B cell (primary cell): ENCODE results near the gene TAL1. TPM values are rescaled to one million over a fixed set of nuclear protein-coding genes. Genes with fewer than 3 reads are reported as not detected.
"Not testable (repeated sequence)": the region's sequence is repeated elsewhere in the genome, so short reads cannot be mapped to it uniquely, and the experiment has no call there.

ENCODE experiments used
- ATAC-seq: fragments of 200-7000 bp; cut with Tn5 transposase; one replicate; pipeline ENCODE4 v1.10.0; 2021; ENCODE audit warnings: low read depth, mild to moderate bottlenecking, moderate number of reproducible peaks, moderate library complexity
- CTCF ChIA-PET: fragments of 350-600 bp; sonication (Branson Sonifier 250); formaldehyde crosslinking; loops from one replicate; lab custom pipeline; 2021; ENCODE audit warnings: antibody characterized with exemption, inconsistent platforms; lab: Charles Lee
- POLR2A ChIA-PET: fragments of 350-600 bp; sonication (Branson Sonifier 250); formaldehyde crosslinking; loops from one replicate; lab custom pipeline; 2021; ENCODE audit warnings: antibody characterized with exemption; lab: Charles Lee
- DNase-seq: peaks from one replicate; pipeline ENCODE4 v3.0.0; 2013
- H2AFZ ChIP-seq: 2 replicates; pipeline ENCODE4 v1.6.1; 2012; ENCODE audit warnings: mild to moderate bottlenecking, low read depth, low read length; ENCODE audit not compliant: insufficient read depth, poor library complexity, severe bottlenecking
- H3K27ac ChIP-seq, 2 donors: 1 replicate in 1 of 2; 2 replicates in 1 of 2; pipeline ENCODE4 v1.5.1; 2012 to 2013; ENCODE audit warnings: low read length in 2 of 2, mild to moderate bottlenecking in 2 of 2, moderate library complexity in 1 of 2
- H3K27me3 ChIP-seq, 4 experiments: fragments of 200-600 bp in 1 of 4; sonication (generic) in 1 of 4; replicated peaks in 1 of 4; 1 replicate in 2 of 4; 2 replicates in 2 of 4; pipeline versions ENCODE4 v1.6.1 to v1.7.0; 2013 to 2016; ENCODE audit warnings: low read length in 3 of 4, mild to moderate bottlenecking in 2 of 4, mixed read lengths in 1 of 4, moderate library complexity in 1 of 4; ENCODE audit not compliant: insufficient read depth in 4 of 4, control insufficient read depth in 3 of 4; ENCODE audit errors: control extremely low read depth in 1 of 4
- H3K36me3 ChIP-seq, 2 experiments: replicated peaks in 1 of 2; 1 replicate in 1 of 2; 2 replicates in 1 of 2; pipeline versions ENCODE4 v1.6.1 to v1.7.1; 2013; ENCODE audit warnings: low read length in 1 of 2; ENCODE audit not compliant: insufficient read depth in 2 of 2, control insufficient read depth in 1 of 2; ENCODE audit errors: control extremely low read depth in 1 of 2, extremely low read depth in 1 of 2
- H3K4me1 ChIP-seq, 2 donors: fragments of 200-600 bp in 1 of 2; sonication (generic) in 1 of 2; 1 replicate in 1 of 2; 2 replicates in 1 of 2; pipeline versions ENCODE4 v1.5.1 to v1.6.1; 2013 to 2017; ENCODE audit warnings: low read length in 2 of 2; ENCODE audit not compliant: control insufficient read depth in 2 of 2, insufficient read depth in 2 of 2
- H3K4me2 ChIP-seq: replicated peaks from 2 replicates; pipeline ENCODE3; 2012; ENCODE audit warnings: mild to moderate bottlenecking, low read depth, low read length; ENCODE audit not compliant: poor library complexity, severe bottlenecking
- H3K4me3 ChIP-seq, 5 experiments: fragments of 200-600 bp in 1 of 5; sonication (generic) in 1 of 5; 1 replicate in 3 of 5; 2 replicates in 2 of 5; pipeline versions ENCODE4 v1.5.1 to v1.7.0; 2011 to 2016; ENCODE audit warnings: low read length in 4 of 5, mild to moderate bottlenecking in 4 of 5, low read depth in 2 of 5, control low read depth in 1 of 5, moderate library complexity in 1 of 5; ENCODE audit not compliant: insufficient read depth in 1 of 5; ENCODE audit errors: control extremely low read depth in 1 of 5, extremely low read depth in 1 of 5
- H3K79me2 ChIP-seq: fragments of 200-600 bp; sonication (generic); one replicate; pipeline ENCODE4 v1.6.0; 2016; ENCODE audit warnings: low read length; ENCODE audit not compliant: control insufficient read depth, insufficient read depth
- H3K9ac ChIP-seq: fragments of 200-600 bp; sonication (generic); 2 replicates; pipeline ENCODE4 v1.6.1; 2017; ENCODE audit warnings: mild to moderate bottlenecking, low read length, moderate library complexity
- H3K9me3 ChIP-seq, 3 donors: one replicate each; pipeline versions ENCODE4 v1.6.1 to v1.7.1; 2013; ENCODE audit warnings: low read length in 2 of 3; ENCODE audit not compliant: control insufficient read depth in 2 of 3, insufficient read depth in 1 of 3; ENCODE audit errors: control extremely low read depth in 1 of 3
- H4K20me1 ChIP-seq: 2 replicates; pipeline ENCODE4 v1.6.0; 2012; ENCODE audit warnings: mild to moderate bottlenecking, low read length; ENCODE audit not compliant: insufficient read depth, control insufficient read depth, poor library complexity, severe bottlenecking
- H3K27ac Mint-ChIP-seq: one replicate; pipeline ENCODE4 v1.8.0; 2021; ENCODE audit warnings: mixed read lengths
- H3K27me3 Mint-ChIP-seq: one replicate; pipeline ENCODE4 v1.8.0; 2021; ENCODE audit warnings: mixed read lengths
- H3K4me1 Mint-ChIP-seq: one replicate; pipeline ENCODE4 v1.8.0; 2021; ENCODE audit warnings: mixed read lengths
- H3K4me3 Mint-ChIP-seq: one replicate; pipeline ENCODE4 v1.8.0; 2021; ENCODE audit warnings: mixed read lengths
- H3K9me3 Mint-ChIP-seq: one replicate; pipeline ENCODE4 v1.8.0; 2022; ENCODE audit warnings: mixed read lengths; ENCODE audit not compliant: insufficient read depth
- CTCF ChIP-seq: fragments of 200-600 bp; IDR thresholded peaks from one replicate; pipeline ENCODE4 v1.8.0; 2022; ENCODE audit warnings: antibody characterized with exemption, mild to moderate bottlenecking
- EZH2 ChIP-seq: IDR thresholded peaks from 2 replicates; pipeline ENCODE4 v1.6.1; 2012; ENCODE audit warnings: borderline replicate concordance, low read depth, mild to moderate bottlenecking, moderate library complexity, low read length; ENCODE audit not compliant: insufficient read depth, poor library complexity, severe bottlenecking
- WGBS: methylation state at CpG from one replicate; pipeline ENCODE4 v1.1.5; 2013; ENCODE audit warnings: missing lambda C conversion rate; ENCODE audit not compliant: insufficient coverage; 5-methylcytosine and 5-hydroxymethylcytosine counted together
- intact Hi-C: fragments of 100-400 bp; cut with micrococcal nuclease; formaldehyde crosslinking; loops from one replicate; pipeline ENCODE4 v1.10.0; 2022
- polyA plus RNA-seq: library from polyadenylated mRNA; depleted of rRNA; stranded (reverse); fragments of >200 nt; gene quantifications from 2 replicates; pipeline ENCODE4 v1.2.3, GENCODE V29; 2012
- total RNA-seq, 2 donors: library from RNA; stranded (reverse); fragments of 120-200 nt in 1 of 2; gene quantifications; 1 replicate in 1 of 2; 2 replicates in 1 of 2; pipeline versions ENCODE4 v1.2.3 to v1.2.4, GENCODE V29; 2013 to 2022

Gene TAL1
- total and polyA plus RNA-seq, 2 donors (not counting 1 experiment from before 2014, with no cell fraction given) = not detected

- H2AFZ ChIP-seq = no peak overlapping the region
- H4K20me1 ChIP-seq = no peaks in the 10 kb centered on the region
- CTCF ChIA-PET = interaction anchor here (1.0 kb wide), 1 partner anchor 25 kb away, joined by 3 read pairs; no protein-coding TSS in a partner anchor
- no peaks in the 10 kb centered on the region for H3K9me3 ChIP-seq
- H3K9ac ChIP-seq = no peak overlapping the region
- H3K4me3 ChIP-seq = no peak overlapping the region
- no peak overlapping the region for H3K27ac ChIP-seq
- H3K27me3 Mint-ChIP-seq = peaks cover 35% of the 10 kb centered on the region
- intact Hi-C loops = no loop called here
- ATAC-seq (no peak), DNase-seq (no peak)
- no peaks in the 10 kb centered on the region for H3K36me3 ChIP-seq
- WGBS = 65% methylated on average over 3 of the region's 3 CpGs
- H3K4me1 Mint-ChIP-seq = no peaks in the 10 kb centered on the region
- no peaks in the 10 kb centered on the region for H3K4me1 ChIP-seq
- H3K4me2 ChIP-seq = no peak overlapping the region
- H3K79me2 ChIP-seq = no peaks in the 10 kb centered on the region
- no peaks in the 10 kb centered on the region for H3K9me3 Mint-ChIP-seq
- POLR2A ChIA-PET = no interaction called here
- H3K27me3 ChIP-seq = peaks cover 0 to 3% (median 0%) of the 10 kb centered on the region in 4 experiments
- H3K27ac Mint-ChIP-seq = no peak overlapping the region
- no peak overlapping the region for H3K4me3 Mint-ChIP-seq
- TF ChIP-seq EZH2 (no peak), CTCF (no peak)
Measured at GRCh38 chr1:47196622-47197021, 35.4 kb downstream of the TAL1 start.

DNA sequence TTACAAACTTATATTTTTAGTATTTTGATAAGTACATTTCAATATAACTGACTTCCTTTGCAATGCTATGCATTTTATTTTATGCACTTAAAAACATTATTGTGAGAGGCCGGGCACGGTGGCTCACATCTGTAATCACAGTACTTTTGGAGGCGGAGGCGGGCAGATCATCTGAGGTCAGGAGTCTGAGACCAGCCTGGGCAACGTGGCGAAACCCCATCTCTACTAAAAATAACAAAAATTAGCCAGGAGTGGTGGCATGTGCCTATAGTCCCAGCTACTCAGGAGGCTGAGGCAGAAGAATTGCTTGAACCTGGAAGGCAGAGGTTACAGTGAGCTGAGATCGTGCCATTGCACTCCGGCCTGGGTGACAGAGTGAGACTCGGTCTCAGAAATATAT, 36.0 kb downstream of the TAL1 start:
- H4K20me1 ChIP-seq, POLR2A ChIA-PET, ATAC-seq, H3K9me3 Mint-ChIP-seq, H3K9ac ChIP-seq, H3K4me1 Mint-ChIP-seq, H3K36me3 ChIP-seq, H3K27ac ChIP-seq, H3K4me3 Mint-ChIP-seq, H3K9me3 ChIP-seq, H2AFZ ChIP-seq, H3K27ac Mint-ChIP-seq, H3K27me3 ChIP-seq, H3K4me2 ChIP-seq, CTCF ChIA-PET, H3K4me3 ChIP-seq, H3K79me2 ChIP-seq, DNase-seq, H3K4me1 ChIP-seq, intact Hi-C loops: not testable (repeated sequence)
- H3K27me3 Mint-ChIP-seq = peaks cover 32% of the 10 kb centered on the region
- no CpG with 5 or more reads among the region's 9 CpGs for WGBS
